ENCODE measurements around the gene ZNF142.

- TF ChIP-seq GATA2 (IDR thresholded peaks at IDR 0.05; ENCODE audit: low read depth, low read length) (no peak), GATA3 (IDR thresholded peaks at IDR 0.05; ENCODE audit: low read depth, low read length) (no peak)
These were observed 10.7 kb downstream of the ZNF142 start for GRCh38 chr2:218648787-218649100.
